Astrocyte of the spinal cord (primary cell): ENCODE data around the gene PRDM16.

Source experiments
- DNase-seq: peaks from one replicate; pipeline ENCODE4 v3.0.0; 2011; ENCODE audit warnings: low read depth, low spot score
- H3K4me3 ChIP-seq: 2 replicates; pipeline ENCODE4 v1.5.1; 2011; ENCODE audit warnings: low read depth, mild to moderate bottlenecking, low read length, moderate library complexity
- in situ Hi-C: cut with HindIII; loops from 2 replicates; pipeline ENCODE4 v1.10.0; 2017; ENCODE audit warnings: low sequenced_read_pairs
- TF ChIP-seq, protein P1 (sequence below): IDR thresholded peaks from 2 replicates; pipeline ENCODE4 v1.5.1; 2012; ENCODE audit warnings: low read depth, mild to moderate bottlenecking, low read length, inconsistent platforms

PRDM16 gene

DNA sequence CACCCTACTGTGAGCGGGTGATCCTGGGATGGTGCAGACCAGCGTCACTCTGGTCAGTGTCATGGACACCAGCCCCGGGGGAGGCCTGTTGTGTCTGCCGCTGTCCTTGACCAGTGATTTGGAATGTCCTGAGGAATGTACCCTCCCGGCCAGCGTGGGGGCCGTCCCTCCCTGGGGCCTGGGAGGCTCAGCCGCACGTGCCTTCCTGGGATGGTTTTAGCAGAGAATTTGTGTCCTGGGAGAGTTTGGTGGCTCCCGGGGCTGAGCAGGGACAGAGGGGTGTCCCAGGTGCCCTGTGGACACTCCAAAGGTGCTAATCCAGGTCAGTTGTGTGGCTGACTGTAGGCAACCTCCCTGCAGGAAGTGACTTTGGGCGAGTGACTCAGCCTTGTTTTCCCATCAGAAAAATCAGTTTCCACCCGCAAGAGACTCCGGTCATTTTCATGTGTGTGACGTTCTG is 391.7 kb downstream of the PRDM16 start:
- TF ChIP-seq, protein P1, sequence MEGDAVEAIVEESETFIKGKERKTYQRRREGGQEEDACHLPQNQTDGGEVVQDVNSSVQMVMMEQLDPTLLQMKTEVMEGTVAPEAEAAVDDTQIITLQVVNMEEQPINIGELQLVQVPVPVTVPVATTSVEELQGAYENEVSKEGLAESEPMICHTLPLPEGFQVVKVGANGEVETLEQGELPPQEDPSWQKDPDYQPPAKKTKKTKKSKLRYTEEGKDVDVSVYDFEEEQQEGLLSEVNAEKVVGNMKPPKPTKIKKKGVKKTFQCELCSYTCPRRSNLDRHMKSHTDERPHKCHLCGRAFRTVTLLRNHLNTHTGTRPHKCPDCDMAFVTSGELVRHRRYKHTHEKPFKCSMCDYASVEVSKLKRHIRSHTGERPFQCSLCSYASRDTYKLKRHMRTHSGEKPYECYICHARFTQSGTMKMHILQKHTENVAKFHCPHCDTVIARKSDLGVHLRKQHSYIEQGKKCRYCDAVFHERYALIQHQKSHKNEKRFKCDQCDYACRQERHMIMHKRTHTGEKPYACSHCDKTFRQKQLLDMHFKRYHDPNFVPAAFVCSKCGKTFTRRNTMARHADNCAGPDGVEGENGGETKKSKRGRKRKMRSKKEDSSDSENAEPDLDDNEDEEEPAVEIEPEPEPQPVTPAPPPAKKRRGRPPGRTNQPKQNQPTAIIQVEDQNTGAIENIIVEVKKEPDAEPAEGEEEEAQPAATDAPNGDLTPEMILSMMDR, result no peak
- peak; percentile 42 for DNase-seq
- in situ Hi-C loops, result no loop called here
- no peak overlapping the region for H3K4me3 ChIP-seq

DNA sequence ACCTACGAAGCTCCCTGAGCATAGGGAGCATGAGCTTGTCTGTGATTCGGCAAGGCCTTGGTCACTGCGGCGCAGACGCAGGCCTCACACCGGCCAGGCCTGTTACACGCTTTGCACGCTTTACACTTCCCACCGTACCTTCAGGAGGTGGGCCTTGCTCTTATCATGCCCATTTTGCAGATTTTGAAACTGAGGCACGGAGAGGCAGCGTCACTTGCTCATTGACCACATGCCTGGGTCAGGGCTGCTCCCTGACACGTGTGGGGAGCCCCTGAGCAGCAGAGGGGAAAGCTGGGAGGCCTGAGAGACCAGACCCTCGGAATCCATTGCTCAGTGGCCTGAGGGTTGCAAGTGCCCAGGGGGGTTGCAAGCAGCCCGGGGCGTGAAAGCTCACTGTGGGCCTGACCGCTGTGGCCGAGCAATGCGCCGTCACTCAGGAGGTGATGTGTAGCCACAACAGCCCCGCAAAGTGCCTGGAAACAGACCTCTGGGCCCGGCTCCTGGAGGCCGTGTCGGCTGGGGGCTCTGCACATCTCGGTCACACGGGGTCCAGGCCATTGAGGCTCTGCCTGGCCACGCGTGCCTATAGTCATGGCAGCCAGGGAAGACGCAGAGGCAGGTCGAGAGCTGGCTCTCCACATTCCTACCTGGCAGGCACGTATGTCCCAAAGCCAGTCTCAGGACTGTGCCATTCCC is 392.4 kb downstream of the PRDM16 start:
- no peak for DNase-seq
- no peak overlapping the region for H3K4me3 ChIP-seq
- in situ Hi-C loops, result no loop called here
- TF ChIP-seq, protein P1, result no peak

DNA sequence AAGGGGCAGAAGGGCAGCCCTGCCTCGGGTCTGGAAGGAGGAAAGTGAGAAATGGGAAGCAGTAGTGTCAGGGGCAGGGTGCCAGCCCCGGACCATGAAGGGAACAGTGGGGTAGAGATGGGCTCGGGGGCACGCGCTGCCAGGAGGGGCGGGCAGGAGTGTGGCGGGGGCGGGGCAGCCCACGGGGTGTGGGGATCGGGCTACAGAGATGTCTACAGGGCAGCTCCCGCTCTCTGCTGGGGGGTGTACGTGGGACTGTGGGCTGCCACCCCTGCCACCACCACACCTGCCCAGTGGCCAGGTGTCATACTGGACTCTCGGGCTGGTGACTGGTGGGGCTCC is 392.9 kb downstream of the PRDM16 start:
- in situ Hi-C loops, result no loop called here
- TF ChIP-seq, protein P1, result no peak
- no peak overlapping the region for H3K4me3 ChIP-seq
- no peak for DNase-seq

DNA sequence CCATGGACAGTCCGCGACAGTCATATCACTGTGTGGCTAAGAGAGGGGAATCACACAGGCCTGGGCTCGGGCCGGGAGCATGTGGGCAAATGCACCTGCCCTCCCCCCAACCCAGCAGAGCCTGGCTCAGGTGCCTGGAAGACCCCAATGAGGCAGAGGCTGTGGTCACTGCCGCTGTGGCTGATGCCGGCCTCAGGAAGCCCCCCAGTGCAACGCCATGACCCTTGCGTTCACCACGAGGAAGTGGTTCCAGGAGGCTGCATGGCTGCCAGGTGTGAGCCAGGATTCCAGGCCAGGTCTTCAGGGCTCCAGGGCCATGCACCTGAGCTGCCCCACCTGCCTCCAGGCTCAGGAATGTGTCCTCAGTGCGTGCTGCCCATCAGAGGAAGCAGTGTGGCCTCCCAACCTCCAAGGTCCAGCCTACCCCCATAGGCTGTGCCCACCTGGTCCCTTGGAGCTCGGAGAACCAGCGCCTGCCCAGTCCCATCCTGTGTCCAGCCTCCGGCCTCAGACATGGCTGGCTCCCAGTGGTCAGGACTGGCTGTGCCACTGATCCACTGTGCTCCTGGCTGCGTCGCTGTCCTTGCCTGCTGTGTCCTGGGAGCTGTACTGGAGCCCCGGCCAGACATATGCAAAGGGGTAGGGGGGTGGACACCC is 393.5 kb downstream of the PRDM16 start:
- no peak overlapping the region for H3K4me3 ChIP-seq

DNA sequence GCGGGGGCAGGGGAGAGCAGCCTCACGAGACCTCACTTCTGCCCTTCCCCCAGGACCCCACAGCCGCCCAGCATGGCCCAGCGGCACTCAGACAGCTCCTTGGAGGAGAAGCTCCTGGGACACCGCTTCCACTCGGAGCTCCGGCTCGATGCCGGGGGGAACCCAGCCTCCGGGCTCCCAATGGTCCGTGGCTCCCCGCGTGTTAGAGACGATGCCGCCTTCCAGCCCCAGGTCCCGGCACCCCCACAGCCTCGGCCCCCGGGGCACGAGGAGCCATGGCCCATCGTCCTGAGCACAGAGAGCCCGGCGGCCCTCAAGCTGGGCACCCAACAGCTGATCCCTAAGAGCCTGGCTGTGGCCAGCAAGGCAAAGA is 394.0 kb downstream of the PRDM16 start:
- in situ Hi-C loops, result no loop called here
- TF ChIP-seq, protein P1, result no peak
- no peak overlapping the region for H3K4me3 ChIP-seq
- DNase-seq, result no peak

More for the DNA sequence above, 393.5 kb downstream of the PRDM16 start:
- in situ Hi-C loops, result no loop called here
- no peak for DNase-seq
- TF ChIP-seq, protein P1, result no peak

DNA sequence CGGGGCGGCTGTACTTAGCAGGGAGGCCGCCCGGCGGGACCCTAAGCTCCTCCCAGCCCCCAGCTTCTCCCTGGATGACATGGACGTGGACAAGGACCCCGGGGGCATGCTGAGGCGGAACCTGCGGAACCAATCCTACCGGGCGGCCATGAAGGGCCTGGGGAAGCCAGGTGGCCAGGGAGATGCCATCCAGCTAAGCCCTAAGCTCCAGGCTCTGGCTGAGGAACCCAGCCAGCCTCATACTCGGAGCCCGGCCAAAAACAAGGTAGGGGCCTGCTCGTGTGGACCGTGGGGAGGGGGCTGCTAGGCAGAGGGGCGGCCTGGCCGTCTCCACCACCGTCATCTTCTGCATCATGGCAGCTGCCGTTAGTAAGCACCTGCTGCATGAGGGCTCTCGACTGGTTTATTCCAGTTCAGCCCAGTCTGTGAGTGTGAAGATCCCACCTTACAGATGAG is 394.4 kb downstream of the PRDM16 start:
- in situ Hi-C loops, result no loop called here
- no peak for DNase-seq
- TF ChIP-seq, protein P1, result no peak
- no peak overlapping the region for H3K4me3 ChIP-seq
